GM12891 (cell line): Measurements from ENCODE around the gene SLC2A11.

Source experiments
- PAX5 ChIP-seq: IDR thresholded peaks from 2 replicates; pipeline ENCODE4 v1.6.1; 2011; ENCODE audit warnings: low read length, moderate library complexity, mild to moderate bottlenecking; ENCODE audit not compliant: insufficient read depth, severe bottlenecking
- POLR2A ChIP-seq: IDR thresholded peaks from 2 replicates; pipeline ENCODE4 v1.6.1; 2011; ENCODE audit warnings: low read depth, low read length, control low read depth
- POLR2AphosphoS5 ChIP-seq: IDR thresholded peaks from 2 replicates; pipeline ENCODE4 v1.6.1; 2011; ENCODE audit warnings: low read depth, low read length, control low read depth
- POU2F2 ChIP-seq: IDR thresholded peaks from 2 replicates; pipeline ENCODE4 v1.6.1; 2011; ENCODE audit warnings: low read depth, mild to moderate bottlenecking, control low read depth, low read length, moderate library complexity
- SPI1 ChIP-seq: IDR thresholded peaks from 2 replicates; pipeline ENCODE4 v1.6.1; 2011; ENCODE audit warnings: low read depth, low read length, control low read depth
- TAF1 ChIP-seq: IDR thresholded peaks from 2 replicates; pipeline ENCODE4 v1.6.1; 2011; ENCODE audit warnings: low read depth, low read length, control low read depth

DNA sequence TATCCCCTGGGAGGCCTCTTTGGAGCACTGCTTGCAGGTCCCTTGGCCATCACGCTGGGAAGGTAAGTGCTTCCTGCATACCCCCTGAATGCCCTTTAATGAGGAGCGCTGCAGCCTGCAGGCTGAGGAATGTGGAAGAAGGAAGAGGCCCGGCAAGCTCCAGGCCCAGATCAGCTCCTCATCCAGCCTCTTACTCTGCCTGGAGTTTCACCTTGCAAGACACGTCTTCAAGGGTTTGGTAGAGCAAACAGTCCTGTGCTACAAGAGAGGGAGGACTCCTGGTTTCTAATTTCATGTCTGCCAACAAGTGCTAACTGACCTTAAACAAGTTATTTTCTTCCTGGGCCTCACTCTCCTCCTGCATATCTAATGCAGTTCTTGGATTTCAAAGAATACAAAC, 10.9 kb downstream of the SLC2A11 start:
- TF ChIP-seq POLR2A (no peak), POLR2AphosphoS5 (no peak), TAF1 (no peak), SPI1 (no peak), POU2F2 (no peak), PAX5 (no peak)
